ENCODE measurements around the gene CELSR3.

CELSR3 gene, protein sequence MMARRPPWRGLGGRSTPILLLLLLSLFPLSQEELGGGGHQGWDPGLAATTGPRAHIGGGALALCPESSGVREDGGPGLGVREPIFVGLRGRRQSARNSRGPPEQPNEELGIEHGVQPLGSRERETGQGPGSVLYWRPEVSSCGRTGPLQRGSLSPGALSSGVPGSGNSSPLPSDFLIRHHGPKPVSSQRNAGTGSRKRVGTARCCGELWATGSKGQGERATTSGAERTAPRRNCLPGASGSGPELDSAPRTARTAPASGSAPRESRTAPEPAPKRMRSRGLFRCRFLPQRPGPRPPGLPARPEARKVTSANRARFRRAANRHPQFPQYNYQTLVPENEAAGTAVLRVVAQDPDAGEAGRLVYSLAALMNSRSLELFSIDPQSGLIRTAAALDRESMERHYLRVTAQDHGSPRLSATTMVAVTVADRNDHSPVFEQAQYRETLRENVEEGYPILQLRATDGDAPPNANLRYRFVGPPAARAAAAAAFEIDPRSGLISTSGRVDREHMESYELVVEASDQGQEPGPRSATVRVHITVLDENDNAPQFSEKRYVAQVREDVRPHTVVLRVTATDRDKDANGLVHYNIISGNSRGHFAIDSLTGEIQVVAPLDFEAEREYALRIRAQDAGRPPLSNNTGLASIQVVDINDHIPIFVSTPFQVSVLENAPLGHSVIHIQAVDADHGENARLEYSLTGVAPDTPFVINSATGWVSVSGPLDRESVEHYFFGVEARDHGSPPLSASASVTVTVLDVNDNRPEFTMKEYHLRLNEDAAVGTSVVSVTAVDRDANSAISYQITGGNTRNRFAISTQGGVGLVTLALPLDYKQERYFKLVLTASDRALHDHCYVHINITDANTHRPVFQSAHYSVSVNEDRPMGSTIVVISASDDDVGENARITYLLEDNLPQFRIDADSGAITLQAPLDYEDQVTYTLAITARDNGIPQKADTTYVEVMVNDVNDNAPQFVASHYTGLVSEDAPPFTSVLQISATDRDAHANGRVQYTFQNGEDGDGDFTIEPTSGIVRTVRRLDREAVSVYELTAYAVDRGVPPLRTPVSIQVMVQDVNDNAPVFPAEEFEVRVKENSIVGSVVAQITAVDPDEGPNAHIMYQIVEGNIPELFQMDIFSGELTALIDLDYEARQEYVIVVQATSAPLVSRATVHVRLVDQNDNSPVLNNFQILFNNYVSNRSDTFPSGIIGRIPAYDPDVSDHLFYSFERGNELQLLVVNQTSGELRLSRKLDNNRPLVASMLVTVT (N-terminal part only)

DNA sequence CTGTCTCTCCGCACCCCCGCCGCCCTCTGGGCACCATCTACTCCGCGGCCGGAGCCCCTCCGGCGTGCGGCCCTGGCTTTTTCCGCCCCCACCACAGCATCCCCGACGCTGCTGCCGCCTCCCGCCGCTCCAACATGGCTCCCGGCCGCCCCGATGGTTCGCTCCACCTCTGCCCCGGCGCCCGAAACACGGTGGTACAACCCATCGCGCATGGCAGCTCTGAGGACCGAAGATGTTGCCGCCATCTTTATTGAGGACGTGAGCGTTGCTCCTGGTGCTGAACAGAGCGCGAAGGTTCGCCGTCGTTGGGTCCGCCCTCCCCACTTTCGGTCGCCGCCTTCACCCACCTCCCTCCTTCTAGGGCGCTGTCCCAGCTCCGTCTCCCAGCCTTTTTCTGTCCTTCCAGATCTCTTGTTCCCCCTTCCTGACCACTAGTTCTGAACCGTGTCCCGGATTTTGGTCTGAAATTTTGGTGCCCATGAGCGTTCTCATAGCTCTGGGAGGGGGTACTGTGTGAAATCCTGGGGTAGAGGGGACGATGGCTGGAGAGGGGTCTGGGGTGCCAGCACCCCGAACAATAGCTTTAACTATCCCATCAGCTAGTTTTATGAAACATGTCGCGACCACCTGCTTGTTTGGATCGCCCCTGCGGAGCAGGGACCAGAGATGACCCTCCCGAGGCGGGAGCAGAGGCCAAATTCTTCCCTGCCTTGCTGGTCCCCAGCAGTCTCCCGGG, at the start of gene CELSR3:
Gene CELSR3, minus strand, starts transcription at position 134 of the 736 bp plus-strand sequence. CDS start 252 bp downstream, outside the sequence.
- peak; percentile 76 for DNase-seq (ENCODE audit: low spot score)

DNA sequence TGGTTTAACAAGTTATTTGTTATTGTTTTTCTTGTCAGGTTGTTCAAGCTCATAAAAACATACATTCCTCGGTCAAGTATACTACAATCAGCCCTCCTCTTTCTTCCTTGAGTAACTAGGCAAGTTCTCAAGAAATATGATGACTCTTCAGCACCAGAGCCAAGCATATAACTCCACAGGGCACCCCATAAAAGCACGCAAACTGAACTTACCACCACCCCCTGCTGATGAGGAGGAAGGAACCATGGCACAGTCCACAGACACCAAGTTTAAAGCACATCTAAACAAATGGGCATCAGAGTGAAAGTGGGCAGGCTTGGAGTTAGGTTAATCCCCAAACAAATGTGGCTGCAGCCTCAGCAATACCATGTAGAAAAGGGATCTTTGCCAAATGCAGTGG, 49.0 kb upstream of the CELSR3 start:
- DNase-seq (ENCODE audit: low spot score), result no peak

DNA sequence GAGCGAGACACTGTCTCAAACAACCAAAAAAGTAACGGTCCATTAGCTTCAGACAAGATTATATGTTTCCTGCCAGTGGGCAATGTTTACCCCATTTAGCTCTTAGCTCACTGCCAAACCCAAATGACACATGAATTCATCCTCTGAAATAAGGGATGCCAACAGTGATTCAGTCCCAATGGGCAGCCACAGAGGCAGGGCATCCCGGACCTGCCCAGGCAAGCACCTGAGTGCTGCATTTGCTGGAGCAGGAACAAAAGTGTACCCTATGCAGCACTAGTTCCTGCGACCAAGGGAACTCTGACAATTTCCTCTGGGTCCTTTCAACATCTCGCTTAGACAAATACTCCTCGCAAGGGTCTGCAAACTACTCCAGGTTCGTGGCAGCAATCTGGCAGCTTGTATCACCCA, 46.4 kb upstream of the CELSR3 start:
- DNase-seq (ENCODE audit: low spot score), result no peak

DNA sequence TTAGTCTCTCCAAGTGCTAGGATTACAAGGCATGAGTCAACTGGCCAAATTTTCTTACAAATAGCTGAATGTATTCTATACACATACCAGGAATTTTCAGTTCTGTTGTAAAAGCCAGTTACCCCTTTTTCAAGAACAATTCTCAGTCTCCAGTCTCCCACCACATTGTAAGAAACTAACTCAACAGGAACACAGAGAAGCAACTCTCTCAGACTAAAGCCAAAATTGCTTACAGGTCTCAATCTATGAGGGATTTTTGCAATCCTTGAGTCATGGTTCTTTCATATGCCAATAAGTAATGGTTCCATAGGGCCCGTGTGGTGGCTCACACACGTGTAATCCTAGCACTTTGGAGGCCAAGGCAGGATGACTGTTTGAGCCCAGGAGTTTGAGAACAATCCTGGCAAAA, 45.8 kb upstream of the CELSR3 start:
- DNase-seq (ENCODE audit: low spot score), result no peak

DNA sequence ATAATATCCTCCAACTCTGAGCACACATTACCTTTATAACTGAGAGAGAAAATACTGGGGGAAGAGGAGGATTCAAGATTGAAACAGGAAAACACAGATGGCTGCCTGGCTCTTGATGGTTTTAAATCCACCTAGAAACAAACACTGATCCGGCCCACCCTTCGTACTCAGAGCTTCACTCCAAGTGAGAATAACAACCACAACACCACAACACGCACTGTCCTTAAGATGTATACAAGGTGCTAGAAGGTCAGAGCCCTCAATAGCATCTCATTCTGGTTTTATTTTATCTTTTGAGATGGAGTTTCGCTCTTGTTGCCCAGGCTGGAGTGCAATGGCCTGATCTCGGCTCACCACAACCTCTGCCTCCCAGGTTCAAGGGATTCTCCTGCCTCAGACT, 44.5 kb upstream of the CELSR3 start:
- no peak for DNase-seq (ENCODE audit: low spot score)

DNA sequence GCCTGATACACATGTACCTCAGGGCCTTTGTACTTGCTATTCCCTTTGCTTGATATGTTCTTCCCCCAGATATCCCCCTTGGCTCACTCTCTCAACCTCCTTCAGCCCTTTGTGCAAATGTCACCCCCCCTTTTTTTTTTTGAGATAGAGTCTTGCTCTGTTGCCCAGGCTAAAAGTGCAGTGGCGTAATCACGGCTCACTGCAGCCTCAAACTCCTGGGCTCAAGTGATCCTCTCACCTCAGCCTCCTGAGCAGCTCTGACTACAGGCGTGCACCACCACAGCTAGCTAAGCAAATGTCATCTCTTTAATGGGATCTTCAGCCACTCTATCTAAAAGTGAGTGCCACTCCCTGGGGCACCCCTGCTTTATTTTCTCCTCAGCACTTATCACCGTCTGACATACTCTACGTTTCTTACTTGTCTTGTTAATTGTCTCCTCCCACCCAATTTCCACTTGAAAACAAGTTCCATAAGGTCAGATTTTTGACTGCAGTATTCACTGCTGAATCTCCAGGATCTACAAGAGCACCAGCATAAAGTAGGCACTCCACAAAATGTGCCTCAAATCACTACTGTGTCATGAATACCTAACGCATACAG, 39.7 kb upstream of the CELSR3 start:
- DNase-seq (ENCODE audit: low spot score), result no peak

DNA sequence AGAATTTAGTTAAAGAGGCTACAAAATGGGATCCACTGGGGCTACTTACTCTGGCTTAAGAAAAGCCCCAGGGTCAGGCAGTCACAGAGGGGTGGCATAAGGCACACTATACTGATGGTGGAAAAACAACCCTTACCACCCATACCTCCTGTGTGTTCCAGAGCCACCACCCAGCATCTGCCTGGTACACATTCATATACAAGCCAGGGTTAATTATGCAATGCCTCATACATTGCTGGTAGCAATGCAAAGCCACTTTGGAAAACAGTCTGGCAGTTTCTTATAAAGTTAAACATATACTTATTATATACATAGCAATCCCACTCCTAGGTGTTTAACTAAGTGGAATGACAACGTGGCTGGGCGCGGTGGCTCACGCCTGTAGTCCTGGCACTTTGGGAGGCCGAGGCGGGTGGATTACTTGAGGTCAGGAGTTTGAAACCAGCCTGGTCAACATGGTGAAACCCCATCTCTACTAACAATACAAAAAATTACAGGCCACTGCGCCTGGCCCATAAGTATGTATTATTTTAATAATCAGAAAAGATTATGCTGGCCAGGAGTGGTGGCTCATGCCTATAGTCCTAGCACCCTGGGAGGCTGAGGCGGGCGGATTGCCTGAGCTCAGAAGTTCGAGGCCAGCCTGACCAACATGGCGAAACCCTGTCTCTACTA, 38.2 kb upstream of the CELSR3 start:
- no peak for DNase-seq (ENCODE audit: low spot score)

DNA sequence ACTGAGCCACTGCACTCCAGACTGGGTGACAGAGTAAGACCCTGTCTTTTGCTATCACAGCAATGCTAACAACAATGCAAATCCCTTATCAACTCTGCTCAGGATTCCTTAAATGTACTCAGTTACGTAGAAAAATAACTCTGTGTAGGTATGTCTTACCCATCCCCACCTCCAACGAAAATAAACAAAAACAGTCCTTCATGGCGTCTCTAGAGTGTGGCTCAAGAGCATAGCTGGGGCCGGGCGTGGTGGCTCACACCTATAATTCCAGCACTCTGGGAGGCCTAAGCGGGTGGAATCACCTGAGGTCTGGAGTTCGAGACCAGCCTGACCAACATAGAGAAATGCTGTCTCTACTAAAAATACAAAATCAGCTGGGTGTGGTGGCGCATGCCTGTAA, 36.2 kb upstream of the CELSR3 start:
- no peak for DNase-seq (ENCODE audit: low spot score)

DNA sequence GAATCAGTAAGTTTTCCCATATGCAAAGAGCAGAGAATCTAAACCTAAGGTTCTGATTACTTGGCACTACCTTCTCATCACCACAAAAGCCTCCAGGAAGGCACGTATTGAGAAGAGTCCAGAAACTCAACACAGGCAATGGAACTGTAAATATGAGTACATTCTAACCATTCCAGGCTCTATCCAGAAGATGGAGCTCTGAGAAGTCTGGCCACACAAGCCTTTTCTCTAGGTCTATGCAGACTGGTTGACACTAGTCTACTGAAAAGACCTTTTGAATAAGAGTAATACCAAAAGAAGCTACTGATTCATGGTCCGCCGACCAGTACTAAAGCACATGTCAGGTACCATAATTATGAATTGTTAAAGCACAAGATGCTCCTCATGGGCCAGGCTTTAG, 35.3 kb upstream of the CELSR3 start:
- no peak for DNase-seq (ENCODE audit: low spot score)

DNA sequence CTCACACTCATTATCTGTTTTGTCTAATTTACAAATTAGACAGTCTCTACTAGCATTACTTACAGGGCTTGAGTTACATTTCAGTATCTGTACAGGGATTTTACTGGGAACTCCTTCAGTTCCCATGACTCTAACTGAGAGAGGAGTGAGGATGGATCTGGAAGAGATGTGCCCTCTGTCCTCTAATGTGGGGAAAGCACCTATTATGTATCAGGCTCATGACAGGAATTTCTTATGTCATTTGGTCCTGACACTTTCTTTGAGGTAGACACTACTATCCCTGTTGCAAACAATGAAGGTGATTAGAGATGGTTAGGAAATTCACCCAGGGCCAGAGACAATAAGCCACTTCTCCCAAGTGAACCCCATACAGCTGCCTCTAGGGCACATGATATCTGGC, 33.9 kb upstream of the CELSR3 start:
- DNase-seq (ENCODE audit: low spot score), result no peak

DNA sequence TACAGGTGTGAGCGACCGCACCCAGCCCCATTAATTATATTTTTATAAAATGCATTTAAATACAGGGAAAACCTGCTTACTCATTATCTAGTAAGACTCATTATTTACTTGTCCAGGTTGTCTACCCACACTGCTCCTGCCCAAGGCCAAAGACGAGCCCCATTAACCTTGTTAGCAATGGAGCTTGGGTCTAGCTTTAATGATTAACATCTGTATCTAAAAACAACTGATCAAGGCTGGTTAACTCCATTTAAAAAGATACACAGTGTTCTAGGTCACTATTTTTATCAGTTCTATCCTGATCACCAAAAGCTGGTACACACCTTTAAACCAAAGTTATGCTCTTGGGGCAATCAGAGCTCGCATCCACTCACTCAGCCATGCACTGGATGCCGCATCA, 33.5 kb upstream of the CELSR3 start:
- no peak for DNase-seq (ENCODE audit: low spot score)

DNA sequence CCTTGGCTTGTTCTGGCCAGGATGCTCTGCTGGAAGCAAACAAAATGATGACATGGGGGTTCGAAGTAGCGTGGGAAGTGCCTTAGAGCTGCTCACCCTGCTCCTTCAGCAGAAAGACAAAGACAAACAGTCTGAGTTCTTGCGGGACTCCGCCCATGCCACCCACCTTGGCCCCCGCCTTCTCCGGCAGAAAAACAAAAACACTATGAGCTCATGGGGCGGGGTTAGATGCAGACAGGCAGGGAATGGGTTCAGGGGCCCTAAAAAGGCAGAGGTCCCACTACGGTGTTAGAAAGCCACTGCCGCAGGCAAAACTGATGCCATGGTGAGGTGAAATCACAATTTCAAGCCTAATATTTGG, 32.7 kb upstream of the CELSR3 start:
- no peak for DNase-seq (ENCODE audit: low spot score)

DNA sequence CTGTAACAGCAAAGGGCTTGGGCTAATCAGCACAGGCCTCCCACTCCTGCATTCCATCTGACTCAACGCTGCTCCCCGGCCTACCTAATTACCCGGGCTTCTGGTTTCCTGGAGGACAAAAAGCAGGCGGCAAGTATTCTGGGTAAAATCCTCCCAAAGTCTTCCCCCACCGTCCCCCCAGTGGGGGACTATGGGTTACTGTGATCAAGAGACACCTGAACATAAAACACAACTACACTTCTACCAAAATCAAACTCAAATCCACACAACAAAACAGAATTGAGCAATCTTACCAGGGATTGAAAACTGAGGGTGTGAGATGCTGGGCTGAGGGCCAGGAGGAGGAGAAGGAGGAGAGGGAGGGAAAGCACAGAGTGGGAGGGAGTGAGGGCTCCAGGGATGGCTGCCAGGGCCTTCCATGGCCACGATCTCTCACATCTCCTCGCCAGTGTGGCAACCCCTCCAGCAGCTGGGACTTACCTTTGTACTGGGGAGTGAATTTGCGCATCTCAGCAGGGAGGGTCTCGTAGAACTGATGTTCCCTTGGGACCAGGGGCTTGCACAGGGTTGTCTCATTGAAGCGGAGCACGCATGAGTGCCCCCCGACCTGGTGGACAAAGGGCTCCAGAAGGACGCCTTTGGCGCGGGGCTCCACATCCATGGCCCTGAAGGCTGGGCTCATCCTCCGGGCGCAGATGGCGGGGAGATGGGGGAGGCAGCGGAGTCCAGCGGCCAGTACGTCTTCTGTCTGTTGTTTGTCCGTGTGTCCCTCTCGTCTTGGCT, 32.1 kb upstream of the CELSR3 start:
- no peak for DNase-seq (ENCODE audit: low spot score)

DNA sequence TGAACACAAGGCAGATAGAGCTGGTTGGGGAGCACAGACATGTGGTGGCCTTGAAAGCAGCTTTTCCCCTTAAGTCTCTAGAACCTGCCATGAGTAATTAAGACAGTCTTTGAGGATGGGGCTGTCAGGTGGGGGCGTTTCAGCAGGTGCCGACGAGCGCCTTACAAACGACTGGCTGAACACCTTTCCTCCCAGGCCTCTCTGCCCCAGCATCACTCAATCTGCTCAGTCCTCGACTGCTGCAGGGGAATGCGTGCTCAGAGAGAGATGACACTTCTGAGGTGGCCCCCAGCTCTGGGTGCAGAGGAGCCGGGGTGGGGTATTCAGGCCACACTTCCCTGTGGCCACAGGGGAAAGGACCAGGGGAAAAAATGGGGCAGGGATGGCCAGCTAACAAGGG, 31.1 kb upstream of the CELSR3 start:
- no peak for DNase-seq (ENCODE audit: low spot score)

DNA sequence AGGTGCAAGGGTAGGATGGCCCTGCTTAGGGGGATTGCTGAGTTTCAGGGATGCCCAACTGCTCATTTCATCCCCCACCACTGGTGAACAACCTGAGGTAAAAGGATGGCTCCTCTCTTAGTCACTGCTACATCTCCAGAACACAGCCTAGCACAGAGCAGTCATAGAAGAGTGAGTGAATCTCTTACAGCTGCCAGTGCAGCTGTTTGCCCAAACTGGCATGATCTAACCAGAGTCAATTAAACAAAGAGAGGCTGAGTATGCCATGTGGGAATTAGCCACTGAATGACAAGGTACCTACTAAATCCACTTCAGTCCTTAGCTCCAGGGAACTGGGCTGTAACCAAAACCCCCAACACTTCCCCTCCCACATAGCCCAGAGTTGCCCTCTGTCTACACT, 29.9 kb upstream of the CELSR3 start:
- DNase-seq (ENCODE audit: low spot score), result no peak

DNA sequence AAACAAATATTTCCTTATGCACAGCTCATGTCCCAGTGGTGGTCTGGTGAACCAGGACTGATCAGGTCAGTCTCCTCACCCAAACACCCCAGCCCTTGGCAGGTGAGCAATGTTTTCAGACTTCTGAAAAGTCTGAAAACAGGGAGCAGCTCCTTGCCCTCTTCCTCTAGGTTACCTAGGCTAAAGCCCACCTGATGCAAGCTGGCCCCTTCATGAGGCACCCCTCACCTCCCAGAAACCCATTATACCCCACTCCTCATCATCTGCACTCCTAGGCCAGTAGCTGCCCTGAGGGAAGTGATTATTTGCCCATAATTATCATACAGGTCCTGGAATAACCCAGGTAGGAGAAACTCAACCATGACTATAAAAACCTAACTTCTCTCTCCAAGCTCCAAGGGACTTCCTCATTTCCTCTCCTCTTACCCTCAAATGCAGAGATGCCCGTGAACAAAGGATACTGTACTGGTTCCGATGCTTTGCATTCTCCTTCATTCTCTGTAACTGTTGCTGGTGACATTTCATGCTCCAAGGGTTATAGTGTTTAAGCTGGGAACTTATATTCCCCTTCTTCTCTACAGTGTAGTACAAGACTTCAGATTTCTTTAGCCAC, 28.3 kb upstream of the CELSR3 start:
- no peak for DNase-seq (ENCODE audit: low spot score)

DNA sequence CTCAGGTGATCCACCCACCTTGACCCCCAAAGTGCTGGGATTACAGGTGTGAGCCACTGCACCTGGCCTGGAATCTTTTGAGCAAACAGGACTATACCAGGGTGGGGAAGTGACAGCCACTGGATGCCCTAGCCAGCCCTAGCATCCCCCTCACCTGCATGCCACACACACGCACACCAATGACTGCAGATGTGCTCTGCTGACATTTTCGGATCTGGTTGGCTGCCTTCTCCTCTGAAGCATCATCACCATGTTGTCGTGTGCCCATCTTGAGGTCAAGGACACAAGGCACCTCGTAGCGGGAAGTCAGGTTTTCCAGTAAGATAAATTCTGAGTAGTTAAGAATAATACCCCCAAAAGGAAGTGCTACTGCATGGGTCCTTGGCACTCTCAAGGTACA, 26.7 kb upstream of the CELSR3 start:
- DNase-seq (ENCODE audit: low spot score), result no peak

DNA sequence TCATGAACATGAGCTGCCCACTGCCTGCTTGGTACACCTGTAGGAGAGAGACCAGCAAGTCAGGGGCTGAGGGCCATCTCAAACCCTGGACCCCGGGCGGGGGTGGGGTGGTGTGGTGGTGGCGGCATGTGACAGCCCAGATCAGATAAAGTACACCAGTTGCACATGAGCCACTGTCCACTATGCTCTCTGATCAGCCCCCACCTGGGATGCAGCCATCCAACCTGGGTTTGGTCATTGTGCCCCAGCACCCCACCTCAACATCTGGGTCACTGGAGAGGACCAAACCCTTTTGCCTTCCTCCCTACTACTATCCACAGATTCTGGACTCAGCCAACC, 26.0 kb upstream of the CELSR3 start:
- DNase-seq (ENCODE audit: low spot score), result no peak

DNA sequence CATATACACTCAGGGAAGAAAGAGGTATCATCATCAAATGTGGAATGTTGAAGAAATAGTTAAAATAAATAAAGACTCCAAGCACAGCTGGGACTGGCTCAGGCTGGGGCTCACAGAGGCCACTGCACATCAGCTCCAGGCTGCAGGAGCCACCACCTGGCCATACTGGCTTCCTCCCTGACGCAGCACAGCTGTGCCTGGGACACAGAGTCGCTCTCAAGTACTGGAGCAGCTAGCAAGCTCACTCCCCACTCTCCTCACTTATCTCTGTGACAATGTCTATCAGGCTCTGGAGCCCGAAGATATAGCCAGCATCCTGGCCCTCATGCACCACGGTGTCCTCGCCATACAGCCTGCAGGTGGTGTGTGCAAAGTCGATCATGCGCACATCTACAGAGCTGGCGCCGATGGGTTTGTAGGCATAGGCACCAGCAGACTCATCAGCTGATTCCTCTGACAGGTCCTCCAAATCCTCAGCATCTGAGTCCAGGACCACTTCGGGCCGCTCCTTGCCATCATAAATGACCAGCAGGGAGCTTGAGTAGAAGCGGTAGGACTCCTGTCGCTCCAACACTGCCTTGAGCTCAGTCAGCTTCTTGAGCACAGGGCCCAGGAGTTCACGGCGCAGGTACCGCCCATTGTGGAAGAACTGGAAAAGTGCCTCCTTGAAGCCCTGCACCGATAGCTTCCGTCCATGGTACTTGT, 25.5 kb upstream of the CELSR3 start:
- no peak for DNase-seq (ENCODE audit: low spot score)

Measured in left forelimb (tissue), 1 donor.